Inferior parietal cortex (tissue), 1 donor: Measurements from ENCODE around the gene FAM131C.
"Not testable (repeated sequence)": the region's sequence is repeated elsewhere in the genome, so short reads cannot be mapped to it uniquely, and the experiment has no call there.

Experiments used
- DNase-seq: peaks from one replicate; pipeline ENCODE4 v3.0.0-alpha.2; 2016; ENCODE audit errors: extremely low spot score

The FAM131C gene

GRCh38 chr1:16036461-16036860, 37.0 kb downstream of the FAM131C start:
- not testable (repeated sequence) for DNase-seq

- DNase-seq = not testable (repeated sequence)
These were observed 40.3 kb downstream of the FAM131C start for GRCh38 chr1:16033103-16033632.

- peak; percentile 75 for DNase-seq
These were observed 40.9 kb downstream of the FAM131C start for GRCh38 chr1:16032388-16033102.

- DNase-seq = no peak
These were observed 41.9 kb downstream of the FAM131C start for GRCh38 chr1:16031551-16031950.

- DNase-seq = no peak
These were observed 44.2 kb downstream of the FAM131C start for GRCh38 chr1:16029288-16029687.

GRCh38 chr1:16029003-16029268, 44.5 kb downstream of the FAM131C start:
- not testable (repeated sequence) for DNase-seq

GRCh38 chr1:16028237-16029002, 45.0 kb downstream of the FAM131C start:
- DNase-seq = no peak

- no peak for DNase-seq
These were observed 46.5 kb downstream of the FAM131C start for GRCh38 chr1:16026723-16027484.

- DNase-seq = not testable (repeated sequence)
These were observed 47.1 kb downstream of the FAM131C start for GRCh38 chr1:16026302-16026701.

GRCh38 chr1:16023050-16023653, 50.3 kb downstream of the FAM131C start:
- DNase-seq = no peak

- no peak for DNase-seq
These were observed 51.1 kb downstream of the FAM131C start for GRCh38 chr1:16022393-16022792.

- no peak for DNase-seq
These were observed 51.8 kb downstream of the FAM131C start, which contains the start of gene CLCNKA for GRCh38 chr1:16021681-16022080. TSS of gene CLCNKA (plus strand) at chr1:16022036. CDS start at chr1:16022620, 584 bp downstream.

GRCh38 chr1:16020878-16021277, 52.6 kb downstream of the FAM131C start:
- DNase-seq = not testable (repeated sequence)

GRCh38 chr1:16020325-16020724, 53.1 kb downstream of the FAM131C start:
- DNase-seq = no peak

- DNase-seq = no peak
These were observed 53.7 kb downstream of the FAM131C start for GRCh38 chr1:16019644-16020277.

- no peak for DNase-seq
These were observed 54.5 kb downstream of the FAM131C start for GRCh38 chr1:16018749-16019643.

- no peak for DNase-seq
These were observed 55.1 kb downstream of the FAM131C start for GRCh38 chr1:16018308-16018707.

GRCh38 chr1:16017461-16018303, 55.8 kb downstream of the FAM131C start, which contains the start of gene HSPB7:
TSS of gene HSPB7 (minus strand) at chr1:16018043. CDS start at chr1:16017963, 80 bp downstream.
- DNase-seq = no peak

- DNase-seq = no peak
These were observed 56.4 kb downstream of the FAM131C start for GRCh38 chr1:16017076-16017460.
